ENCODE data around the gene STX18.

Gene STX18

DNA sequence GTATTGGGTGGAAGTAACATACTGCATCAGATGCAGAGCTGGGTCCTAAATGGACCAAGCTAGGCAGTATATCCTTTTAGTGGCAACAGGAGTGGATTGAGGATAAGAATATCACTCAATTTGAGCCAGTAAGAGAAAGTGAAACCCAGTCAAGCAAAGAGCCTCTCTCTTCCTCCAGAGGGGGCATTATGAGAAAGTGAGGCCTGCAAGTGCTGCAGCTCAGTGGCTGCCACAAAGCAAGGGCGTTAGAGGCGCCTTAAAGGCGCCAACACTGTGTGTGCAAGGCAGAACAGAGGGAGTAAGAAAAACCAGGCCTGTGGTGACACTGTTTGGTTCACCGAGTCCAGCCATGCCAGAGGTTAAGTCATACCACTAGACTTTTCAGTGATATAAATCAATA is 17.5 kb downstream of the STX18 start:
- no peaks in the 10 kb centered on the region for H3K36me3 ChIP-seq
- H3K27ac ChIP-seq = no peak overlapping the region
- TF ChIP-seq, protein P1, sequence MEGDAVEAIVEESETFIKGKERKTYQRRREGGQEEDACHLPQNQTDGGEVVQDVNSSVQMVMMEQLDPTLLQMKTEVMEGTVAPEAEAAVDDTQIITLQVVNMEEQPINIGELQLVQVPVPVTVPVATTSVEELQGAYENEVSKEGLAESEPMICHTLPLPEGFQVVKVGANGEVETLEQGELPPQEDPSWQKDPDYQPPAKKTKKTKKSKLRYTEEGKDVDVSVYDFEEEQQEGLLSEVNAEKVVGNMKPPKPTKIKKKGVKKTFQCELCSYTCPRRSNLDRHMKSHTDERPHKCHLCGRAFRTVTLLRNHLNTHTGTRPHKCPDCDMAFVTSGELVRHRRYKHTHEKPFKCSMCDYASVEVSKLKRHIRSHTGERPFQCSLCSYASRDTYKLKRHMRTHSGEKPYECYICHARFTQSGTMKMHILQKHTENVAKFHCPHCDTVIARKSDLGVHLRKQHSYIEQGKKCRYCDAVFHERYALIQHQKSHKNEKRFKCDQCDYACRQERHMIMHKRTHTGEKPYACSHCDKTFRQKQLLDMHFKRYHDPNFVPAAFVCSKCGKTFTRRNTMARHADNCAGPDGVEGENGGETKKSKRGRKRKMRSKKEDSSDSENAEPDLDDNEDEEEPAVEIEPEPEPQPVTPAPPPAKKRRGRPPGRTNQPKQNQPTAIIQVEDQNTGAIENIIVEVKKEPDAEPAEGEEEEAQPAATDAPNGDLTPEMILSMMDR (IDR thresholded peaks at IDR 0.05) = no peak
- H3K4me1 ChIP-seq (ENCODE audit: control insufficient read depth in 1 of 2, insufficient read depth in 1 of 2, low read depth in 1 of 2, low read length in 1 of 2) = no peaks in the 10 kb centered on the region
- no peaks in the 10 kb centered on the region for H3K9me3 ChIP-seq
- no peak overlapping the region for H3K4me3 ChIP-seq (ENCODE audit: low read depth in 1 of 2, low read length in 1 of 2)
- no peaks in the 10 kb centered on the region for H3K27me3 ChIP-seq

DNA sequence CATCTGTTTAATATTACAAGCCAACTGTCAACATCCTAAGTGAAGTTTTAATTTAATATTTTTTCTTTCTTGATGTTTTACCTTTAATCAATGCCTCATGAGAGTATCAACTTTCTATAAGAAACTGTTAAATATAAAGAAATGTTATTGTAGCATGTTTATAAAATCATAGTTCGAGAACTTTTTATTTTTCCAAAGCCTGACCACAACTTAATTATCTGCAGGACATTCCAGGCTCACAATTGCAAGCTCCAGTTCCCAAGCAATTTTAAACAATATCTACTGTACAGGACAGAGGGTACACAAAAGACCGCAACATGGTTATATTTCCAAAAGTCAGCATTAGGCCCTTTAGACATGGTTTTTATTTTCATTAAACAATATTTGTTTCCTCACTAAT is 20.1 kb downstream of the STX18 start:
- TF ChIP-seq, protein P1 (IDR thresholded peaks at IDR 0.05) = no peak

DNA sequence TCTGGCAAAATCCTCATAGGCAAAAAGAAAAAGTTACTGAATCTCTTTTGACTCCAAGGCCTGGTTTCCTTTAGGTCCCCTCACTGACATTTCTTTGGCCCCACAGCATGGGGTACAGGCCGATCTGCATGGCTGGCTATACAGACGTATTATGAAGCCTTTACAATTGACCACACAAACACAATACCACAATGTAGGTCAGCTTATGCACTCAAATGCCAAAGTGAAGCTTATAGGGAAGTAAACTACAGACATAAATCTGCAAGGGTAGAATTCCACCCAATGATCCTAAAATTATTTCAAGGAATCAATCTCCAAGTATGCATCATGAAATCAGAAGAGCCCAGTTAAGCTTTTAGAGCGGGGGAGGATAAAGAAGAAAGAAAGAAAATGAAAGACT is 20.7 kb downstream of the STX18 start:
- Histone ChIP-seq H3K27me3 (no peaks in the 10 kb centered on the region), H3K4me1 (ENCODE audit: control insufficient read depth in 1 of 2, insufficient read depth in 1 of 2, low read depth in 1 of 2, low read length in 1 of 2) (no peaks in the 10 kb centered on the region), H3K27ac (no peak overlapping the region), H3K9me3 (no peaks in the 10 kb centered on the region), H3K36me3 (no peaks in the 10 kb centered on the region), H3K4me3 (ENCODE audit: low read depth in 1 of 2, low read length in 1 of 2) (no peak overlapping the region)
- TF ChIP-seq, protein P1 (IDR thresholded peaks at IDR 0.05) = no peak

More for the DNA sequence above, 20.1 kb downstream of the STX18 start:
- Histone ChIP-seq H3K36me3 (no peaks in the 10 kb centered on the region), H3K27me3 (no peaks in the 10 kb centered on the region), H3K27ac (no peak overlapping the region), H3K4me1 (ENCODE audit: control insufficient read depth in 1 of 2, insufficient read depth in 1 of 2, low read depth in 1 of 2, low read length in 1 of 2) (no peaks in the 10 kb centered on the region), H3K4me3 (ENCODE audit: low read depth in 1 of 2, low read length in 1 of 2) (no peak overlapping the region), H3K9me3 (no peaks in the 10 kb centered on the region)

DNA sequence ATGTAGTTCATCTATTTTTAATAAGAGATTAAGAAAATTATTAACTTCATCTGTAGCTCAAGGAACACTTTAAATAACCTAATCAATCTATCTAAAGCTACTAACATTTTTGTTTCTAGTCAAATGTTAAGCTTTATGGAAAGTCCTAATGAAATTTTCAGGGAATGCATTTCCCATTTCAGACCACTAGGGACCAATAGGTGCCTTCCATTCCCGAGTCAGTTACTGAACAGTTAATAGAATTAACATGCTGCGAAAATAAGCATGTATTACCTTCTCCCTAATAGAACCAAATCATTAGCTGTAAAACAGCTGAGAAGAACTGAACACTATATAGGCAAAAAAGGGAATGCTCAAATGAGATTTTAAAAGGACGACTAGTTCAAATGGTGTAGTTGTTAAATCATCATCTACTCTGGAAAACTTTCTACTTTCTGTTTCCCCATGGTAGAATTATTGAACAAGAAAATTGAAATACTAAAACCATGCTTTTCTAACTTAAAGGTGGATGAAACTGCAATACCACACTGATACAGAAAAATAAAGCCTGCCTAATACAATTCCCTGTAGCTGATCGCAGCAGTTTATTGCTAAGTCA is 22.5 kb downstream of the STX18 start:
- Histone ChIP-seq H3K27ac (no peak overlapping the region), H3K4me3 (ENCODE audit: low read depth in 1 of 2, low read length in 1 of 2) (no peak overlapping the region), H3K4me1 (ENCODE audit: control insufficient read depth in 1 of 2, insufficient read depth in 1 of 2, low read depth in 1 of 2, low read length in 1 of 2) (peaks cover 0 to 7% of the 10 kb centered on the region in 2 experiments), H3K27me3 (no peaks in the 10 kb centered on the region), H3K36me3 (no peaks in the 10 kb centered on the region), H3K9me3 (no peaks in the 10 kb centered on the region)
- TF ChIP-seq, protein P1 (IDR thresholded peaks at IDR 0.05) = no peak

DNA sequence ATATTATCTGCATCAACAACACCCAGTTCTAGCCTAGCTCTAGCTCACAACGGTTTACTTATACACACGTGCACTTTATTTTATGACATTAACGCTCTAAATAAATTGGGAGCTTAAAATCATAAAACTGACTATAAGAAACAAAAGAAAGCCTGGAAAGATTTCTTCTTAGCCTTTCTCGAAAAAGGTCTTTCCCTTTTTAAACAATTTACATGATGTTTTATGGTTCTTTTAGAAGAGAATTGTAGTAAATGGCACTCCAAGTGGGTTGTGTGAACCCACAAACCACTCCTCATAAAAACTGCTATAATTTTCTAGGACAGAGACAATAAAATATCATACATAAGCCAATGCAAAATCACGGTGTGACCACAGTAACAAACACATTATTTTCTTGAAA is 23.1 kb downstream of the STX18 start:
- Histone ChIP-seq H3K27me3 (no peaks in the 10 kb centered on the region), H3K9me3 (no peaks in the 10 kb centered on the region), H3K4me3 (ENCODE audit: low read depth in 1 of 2, low read length in 1 of 2) (no peak overlapping the region), H3K27ac (no peak overlapping the region), H3K36me3 (no peaks in the 10 kb centered on the region), H3K4me1 (ENCODE audit: control insufficient read depth in 1 of 2, insufficient read depth in 1 of 2, low read depth in 1 of 2, low read length in 1 of 2) (peaks cover 0 to 7% of the 10 kb centered on the region in 2 experiments)
- TF ChIP-seq, protein P1 (IDR thresholded peaks at IDR 0.05) = no peak

Data from neutrophil (primary cell).